H9 (cell line): ENCODE measurements around the gene MATN1. TPM values are rescaled to one million over a fixed set of nuclear protein-coding genes. Genes with fewer than 3 reads are reported as not detected.

ENCODE experiments used
- DNase-seq: peaks from one replicate; pipeline ENCODE4 v3.0.0-alpha.2; 2017
- H2AFZ ChIP-seq: one replicate; pipeline ENCODE4 v1.6.1; 2013; ENCODE audit warnings: mild to moderate bottlenecking, low read length, control low read depth, moderate library complexity
- H2AK5ac ChIP-seq: 2 replicates; pipeline ENCODE4 v1.6.1; 2013; ENCODE audit warnings: low read length, control low read depth, mixed read lengths; ENCODE audit not compliant: insufficient read length
- H2BK120ac ChIP-seq: one replicate; pipeline ENCODE4 v1.6.1; 2013; ENCODE audit warnings: low read depth, mild to moderate bottlenecking, low read length, control low read depth, inconsistent platforms; ENCODE audit not compliant: poor library complexity, severe bottlenecking
- H2BK12ac ChIP-seq: 2 replicates; pipeline ENCODE4 v1.6.1; 2013; ENCODE audit warnings: low read length, control low read depth, mixed read lengths, low read depth; ENCODE audit not compliant: insufficient read length
- H2BK15ac ChIP-seq: 2 replicates; pipeline ENCODE4 v1.6.1; 2013; ENCODE audit warnings: low read depth, low read length, control low read depth
- H2BK20ac ChIP-seq: one replicate; pipeline ENCODE4 v1.6.1; 2013; ENCODE audit warnings: low read depth, mild to moderate bottlenecking, low read length, control low read depth, inconsistent platforms; ENCODE audit not compliant: poor library complexity, severe bottlenecking
- H2BK5ac ChIP-seq: 2 replicates; pipeline ENCODE4 v1.6.1; 2013; ENCODE audit warnings: low read length, control low read depth, mixed read lengths; ENCODE audit not compliant: insufficient read length
- H3K14ac ChIP-seq: 2 replicates; pipeline ENCODE4 v1.6.1; 2013; ENCODE audit warnings: low read length, control low read depth; ENCODE audit not compliant: insufficient read depth
- H3K18ac ChIP-seq: 2 replicates; pipeline ENCODE4 v1.6.1; 2013; ENCODE audit warnings: low read depth, mild to moderate bottlenecking, mixed read lengths, low read length, control low read depth; ENCODE audit not compliant: insufficient read length
- H3K23ac ChIP-seq: 2 replicates; pipeline ENCODE4 v1.6.1; 2013; ENCODE audit warnings: low read length, control low read depth, mixed read lengths, low read depth; ENCODE audit not compliant: insufficient read length
- H3K23me2 ChIP-seq: 2 replicates; pipeline ENCODE4 v1.6.1; 2013; ENCODE audit warnings: low read depth, mild to moderate bottlenecking, mixed read lengths, low read length, control low read depth; ENCODE audit not compliant: insufficient read length, poor library complexity, severe bottlenecking
- H3K27ac ChIP-seq: 2 replicates; pipeline ENCODE4 v1.5.1; 2013; ENCODE audit warnings: low read length, control low read depth, mixed read lengths, low read depth; ENCODE audit not compliant: insufficient read length
- H3K27me3 ChIP-seq: 2 replicates; pipeline ENCODE4 v1.6.1; 2013; ENCODE audit warnings: low read length, control low read depth, inconsistent platforms; ENCODE audit not compliant: insufficient read depth
- H3K4ac ChIP-seq: 2 replicates; pipeline ENCODE4 v1.6.1; 2013; ENCODE audit warnings: low read depth, mild to moderate bottlenecking, control low read depth, inconsistent platforms, low read length, moderate library complexity
- H3K4me1 ChIP-seq: 2 replicates; pipeline ENCODE4 v1.6.1; 2013; ENCODE audit warnings: low read length, control low read depth, inconsistent platforms; ENCODE audit not compliant: insufficient read depth
- H3K4me2 ChIP-seq: 2 replicates; pipeline ENCODE4 v1.6.1; 2013; ENCODE audit warnings: low read length, control low read depth, mixed read lengths; ENCODE audit not compliant: insufficient read length, insufficient read depth
- H3K56ac ChIP-seq: 2 replicates; pipeline ENCODE4 v1.6.1; 2013; ENCODE audit warnings: low read depth, mild to moderate bottlenecking, mixed read lengths, low read length, control low read depth; ENCODE audit not compliant: insufficient read length
- H3K79me1 ChIP-seq: 2 replicates; pipeline ENCODE4 v1.6.1; 2013; ENCODE audit warnings: low read depth, mild to moderate bottlenecking, moderate library complexity, low read length, control low read depth, inconsistent platforms; ENCODE audit not compliant: insufficient read depth, poor library complexity, severe bottlenecking
- H3K79me2 ChIP-seq: 2 replicates; pipeline ENCODE4 v1.6.1; 2013; ENCODE audit warnings: low read length, control low read depth, inconsistent platforms; ENCODE audit not compliant: insufficient read depth
- H3K9ac ChIP-seq: 2 replicates; pipeline ENCODE4 v1.6.1; 2013; ENCODE audit warnings: low read length, control low read depth, mixed read lengths; ENCODE audit not compliant: insufficient read length; ENCODE audit errors: extremely low read depth
- H3K9me3 ChIP-seq: one replicate; pipeline ENCODE4 v1.6.1; 2013; ENCODE audit warnings: low read depth, low read length, inconsistent platforms; ENCODE audit not compliant: control insufficient read depth
- H3T11ph ChIP-seq: one replicate; pipeline ENCODE4 v1.6.1; 2013; ENCODE audit warnings: mild to moderate bottlenecking, low read length, control low read depth, inconsistent platforms
- H4K20me1 ChIP-seq: one replicate; pipeline ENCODE4 v1.6.1; 2013; ENCODE audit not compliant: control insufficient read depth, insufficient read length, insufficient read depth
- H4K5ac ChIP-seq: 2 replicates; pipeline ENCODE4 v1.6.1; 2013; ENCODE audit warnings: low read depth, mild to moderate bottlenecking, mixed read lengths, low read length, control low read depth; ENCODE audit not compliant: insufficient read length
- H4K8ac ChIP-seq: replicated peaks from 2 replicates; pipeline ENCODE4 v1.6.1; 2013; ENCODE audit warnings: low read length, control low read depth, mixed read lengths, low read depth; ENCODE audit not compliant: insufficient read length
- H4K91ac ChIP-seq: 2 replicates; pipeline ENCODE4 v1.6.1; 2013; ENCODE audit warnings: low read depth, mild to moderate bottlenecking, moderate library complexity, mixed read lengths, low read length, control low read depth; ENCODE audit not compliant: insufficient read length
- H3K27ac Mint-ChIP-seq, 3 experiments: 2 replicates in 2 of 3; 3 replicates in 1 of 3; pipeline ENCODE4 v1.8.0; 2020 to 2021; ENCODE audit warnings: mixed read lengths in 3 of 3, mild to moderate bottlenecking in 1 of 3, moderate library complexity in 1 of 3
- H3K27me3 Mint-ChIP-seq: 2 replicates; pipeline ENCODE4 v1.8.0; 2021; ENCODE audit warnings: low read depth, mild to moderate bottlenecking, moderate library complexity, mixed read lengths
- H3K36me3 Mint-ChIP-seq, 3 experiments: 2 replicates in 2 of 3; 3 replicates in 1 of 3; pipeline ENCODE4 v1.8.0; 2020 to 2021; ENCODE audit warnings: low read depth in 3 of 3, mixed read lengths in 3 of 3; ENCODE audit not compliant: insufficient read depth in 1 of 3
- H3K4me1 Mint-ChIP-seq, 2 experiments: 2 replicates each; pipeline ENCODE4 v1.8.0; 2020; ENCODE audit warnings: mixed read lengths in 2 of 2
- H3K4me3 Mint-ChIP-seq, 2 experiments: 2 replicates in 1 of 2; 3 replicates in 1 of 2; pipeline ENCODE4 v1.8.0; 2020 to 2021; ENCODE audit warnings: mild to moderate bottlenecking in 2 of 2, mixed read lengths in 2 of 2, moderate library complexity in 1 of 2
- H3K9me3 Mint-ChIP-seq, 2 experiments: 2 replicates in 1 of 2; 3 replicates in 1 of 2; pipeline ENCODE4 v1.8.0; 2020; ENCODE audit warnings: mild to moderate bottlenecking in 2 of 2, mixed read lengths in 2 of 2, moderate library complexity in 1 of 2
- WGBS: extraction: QIAGEN DNeasy Blood & Tissue Kit; methylation state at CpG from one replicate; pipeline ENCODE4 v1.1.7; 2013; ENCODE audit warnings: missing lambda C conversion rate, low lambda C conversion rate, mixed read lengths; ENCODE audit not compliant: insufficient read length; ENCODE audit errors: extremely low coverage; 5-methylcytosine and 5-hydroxymethylcytosine counted together
- total RNA-seq: library from RNA; stranded (reverse); gene quantifications from 2 replicates; pipeline ENCODE4 v1.2.1, GENCODE V29; 2021
- TF ChIP-seq, protein P1 (sequence below): fragments of 200-600 bp; sonication (generic); conservative IDR thresholded peaks from 3 replicates; pipeline ENCODE4 v1.8.0; 2021; ENCODE audit warnings: antibody characterized with exemption, mild to moderate bottlenecking

The MATN1 gene
- total RNA-seq, 1 experiment from 2014 or later, result not detected

DNA sequence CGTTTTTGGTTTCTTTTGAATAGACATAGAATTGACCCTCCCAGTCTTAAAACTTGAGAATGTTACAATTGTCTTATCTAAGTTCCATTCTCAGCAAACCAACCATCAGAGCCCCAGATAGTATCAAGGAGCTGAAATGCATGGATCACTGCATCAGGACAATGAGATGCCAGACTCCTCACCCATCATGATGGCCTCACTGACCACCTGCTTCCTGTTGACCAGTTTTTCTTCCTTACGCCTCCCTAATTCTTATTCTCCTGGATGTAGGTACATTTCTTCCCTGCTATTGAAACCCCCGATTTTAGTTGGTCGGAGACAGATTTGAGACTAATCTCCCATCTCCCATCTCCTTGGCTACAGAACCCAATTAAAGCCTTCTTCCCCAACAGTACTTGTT is 17.7 kb downstream of the MATN1 start:
- Histone ChIP-seq H3K23ac (no peak overlapping the region), H3K27ac (no peak overlapping the region), H3K14ac (no peak overlapping the region), H2BK15ac (no peak overlapping the region), H3T11ph (no peak overlapping the region), H2BK120ac (no peak overlapping the region), H4K91ac (no peak overlapping the region), H3K4me2 (no peak overlapping the region), H3K4me1 (no peaks in the 10 kb centered on the region), H4K8ac (no peak overlapping the region), H2AK5ac (no peak overlapping the region), H4K20me1 (no peaks in the 10 kb centered on the region), H2AFZ (no peak overlapping the region), H3K79me1 (no peaks in the 10 kb centered on the region), H2BK5ac (no peak overlapping the region), H3K56ac (no peak overlapping the region), H3K9me3 (no peaks in the 10 kb centered on the region), H4K5ac (no peak overlapping the region), H3K9ac (no peak overlapping the region), H3K4ac (no peak overlapping the region), H2BK12ac (no peak overlapping the region), H3K18ac (no peak overlapping the region), H3K23me2 (no peaks in the 10 kb centered on the region), H3K79me2 (no peaks in the 10 kb centered on the region), H3K27me3 (no peaks in the 10 kb centered on the region), H2BK20ac (no peak overlapping the region)
- peaks cover 4% of the 10 kb centered on the region; the same call in 1 of the 2 replicates for H3K27me3 Mint-ChIP-seq
- TF ChIP-seq, protein P1, sequence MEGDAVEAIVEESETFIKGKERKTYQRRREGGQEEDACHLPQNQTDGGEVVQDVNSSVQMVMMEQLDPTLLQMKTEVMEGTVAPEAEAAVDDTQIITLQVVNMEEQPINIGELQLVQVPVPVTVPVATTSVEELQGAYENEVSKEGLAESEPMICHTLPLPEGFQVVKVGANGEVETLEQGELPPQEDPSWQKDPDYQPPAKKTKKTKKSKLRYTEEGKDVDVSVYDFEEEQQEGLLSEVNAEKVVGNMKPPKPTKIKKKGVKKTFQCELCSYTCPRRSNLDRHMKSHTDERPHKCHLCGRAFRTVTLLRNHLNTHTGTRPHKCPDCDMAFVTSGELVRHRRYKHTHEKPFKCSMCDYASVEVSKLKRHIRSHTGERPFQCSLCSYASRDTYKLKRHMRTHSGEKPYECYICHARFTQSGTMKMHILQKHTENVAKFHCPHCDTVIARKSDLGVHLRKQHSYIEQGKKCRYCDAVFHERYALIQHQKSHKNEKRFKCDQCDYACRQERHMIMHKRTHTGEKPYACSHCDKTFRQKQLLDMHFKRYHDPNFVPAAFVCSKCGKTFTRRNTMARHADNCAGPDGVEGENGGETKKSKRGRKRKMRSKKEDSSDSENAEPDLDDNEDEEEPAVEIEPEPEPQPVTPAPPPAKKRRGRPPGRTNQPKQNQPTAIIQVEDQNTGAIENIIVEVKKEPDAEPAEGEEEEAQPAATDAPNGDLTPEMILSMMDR, result no peak
- H3K9me3 Mint-ChIP-seq, result no peaks in the 10 kb centered on the region
- no CpG with 5 or more reads among the region's 4 CpGs for WGBS
- H3K36me3 Mint-ChIP-seq, result no peaks in the 10 kb centered on the region
- H3K27ac Mint-ChIP-seq, result no peak overlapping the region
- H3K4me1 Mint-ChIP-seq, result peaks cover 0 to 2% of the 10 kb centered on the region in 2 experiments; a peak in 1 of 4 replicates
- no peak for DNase-seq
- H3K4me3 Mint-ChIP-seq, result no peak overlapping the region
